BJ (cell line): ENCODE measurements around the gene COA8. TPM values are rescaled to one million over a fixed set of nuclear protein-coding genes. Genes with fewer than 3 reads are reported as not detected.

Source experiments
- CTCF ChIA-PET: fragments of 350-600 bp; formaldehyde crosslinking; extraction: SDS; loops from one replicate; lab custom pipeline; 2021; ENCODE audit warnings: antibody characterized with exemption, inconsistent platforms; lab: Yijun Ruan, JAX
- POLR2A ChIA-PET: fragments of 300-600 bp; sonication (Branson Sonifier 250); formaldehyde crosslinking; extraction: SDS; loops from one replicate; lab custom pipeline; 2021; ENCODE audit warnings: antibody characterized with exemption; lab: Charles Lee
- DNase-seq: peaks from one replicate; pipeline ENCODE4 v3.0.0-alpha.2; 2011; ENCODE audit warnings: low read depth
- H3K27me3 ChIP-seq: 2 replicates; pipeline ENCODE4 v1.6.0; 2011; ENCODE audit warnings: low read length; ENCODE audit not compliant: control insufficient read depth, insufficient read depth
- H3K36me3 ChIP-seq: 2 replicates; pipeline ENCODE4 v1.5.1; 2011; ENCODE audit warnings: low read length; ENCODE audit not compliant: control insufficient read depth, insufficient read depth
- H3K4me3 ChIP-seq: 2 replicates; pipeline ENCODE4 v1.5.1; 2011; ENCODE audit warnings: low read depth, mild to moderate bottlenecking, control low read depth, low read length
- CTCF ChIP-seq: IDR thresholded peaks from 2 replicates; pipeline ENCODE4 v1.5.1; 2011; ENCODE audit warnings: low read depth, mild to moderate bottlenecking, control low read depth, inconsistent platforms, low read length, moderate library complexity; ENCODE audit not compliant: insufficient read depth
- polyA plus RNA-seq: library from polyadenylated mRNA; depleted of rRNA; stranded (reverse); fragments of >200 nt; gene quantifications from 2 replicates; pipeline ENCODE4 v1.2.3, GENCODE V29; 2011

Gene COA8
- polyA plus RNA-seq, 1 experiment = 16.9 TPM

GRCh38 chr14:103578401-103579075 is 15.8 kb downstream of the COA8 start:
- Histone ChIP-seq H3K27me3 (no peaks in the 10 kb centered on the region), H3K36me3 (peaks cover 10% of the 10 kb centered on the region), H3K4me3 (no peak overlapping the region)
- no peak for TF ChIP-seq CTCF
- POLR2A ChIA-PET = no interaction called here
- no peak for DNase-seq
- CTCF ChIA-PET = interaction anchor here (1.3 kb wide), 1 partner anchor 322 kb away, joined by 3 read pairs; no protein-coding TSS in a partner anchor

GRCh38 chr14:103581206-103581605 is 18.4 kb downstream of the COA8 start:
- Histone ChIP-seq H3K36me3 (peaks cover 9% of the 10 kb centered on the region), H3K27me3 (no peaks in the 10 kb centered on the region), H3K4me3 (no peak overlapping the region)
- ChIA-PET CTCF (interaction anchor here (0.6 kb wide), 1 partner anchor 12 kb away, joined by 4 read pairs; no protein-coding TSS in a partner anchor), POLR2A (interaction anchor here (0.6 kb wide), 1 partner anchor 9 kb away, joined by 12 read pairs; no protein-coding TSS in a partner anchor)
- no peak for DNase-seq
- TF ChIP-seq CTCF = no peak

- TF ChIP-seq CTCF = no peak
- Histone ChIP-seq H3K36me3 (peaks cover 9% of the 10 kb centered on the region), H3K27me3 (no peaks in the 10 kb centered on the region), H3K4me3 (no peak overlapping the region)
- CTCF ChIA-PET = no interaction called here
- DNase-seq = no peak
- POLR2A ChIA-PET = no interaction called here
These were observed 19.4 kb downstream of the COA8 start for GRCh38 chr14:103581954-103582703.

- DNase-seq = no peak
- CTCF ChIA-PET = no interaction called here
- no peak overlapping the region for H3K4me3 ChIP-seq
- POLR2A ChIA-PET = no interaction called here
- H3K36me3 ChIP-seq = peaks cover 8% of the 10 kb centered on the region
- no peak for TF ChIP-seq CTCF
- H3K27me3 ChIP-seq = no peaks in the 10 kb centered on the region
These were observed 21.7 kb downstream of the COA8 start for GRCh38 chr14:103584326-103584915.

- H3K4me3 ChIP-seq = no peak overlapping the region
- peaks cover 6% of the 10 kb centered on the region for H3K36me3 ChIP-seq
- no peaks in the 10 kb centered on the region for H3K27me3 ChIP-seq
- ChIA-PET CTCF (interaction anchor here (0.6 kb wide), 1 partner anchor 13 kb away, joined by 4 read pairs; no protein-coding TSS in a partner anchor), POLR2A (no interaction called here)
- no peak for DNase-seq
- no peak for TF ChIP-seq CTCF
These were observed 30.8 kb downstream of the COA8 start for GRCh38 chr14:103593577-103593976.
